HuH-7 (cell line): ENCODE results near the gene HSD11B1.

ENCODE experiments used
- DNase-seq: peaks from one replicate; pipeline ENCODE4 v3.0.0; 2011; ENCODE audit warnings: low spot score

Gene HSD11B1

DNA sequence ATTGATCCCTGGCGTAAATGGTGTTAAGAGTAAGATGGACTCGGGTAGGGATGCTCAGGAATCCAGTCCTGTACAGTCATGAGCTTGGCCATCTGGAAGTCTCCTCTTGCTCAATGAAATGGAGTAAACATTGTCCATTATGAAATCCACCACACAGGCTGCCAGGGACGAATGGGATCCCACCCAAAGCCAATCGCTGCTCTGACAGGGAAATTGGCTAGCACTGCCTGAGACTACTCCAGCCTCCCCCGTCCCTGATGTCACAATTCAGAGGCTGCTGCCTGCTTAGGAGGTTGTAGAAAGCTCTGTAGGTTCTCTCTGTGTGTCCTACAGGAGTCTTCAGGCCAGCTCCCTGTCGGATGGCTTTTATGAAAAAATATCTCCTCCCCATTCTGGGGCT, at the start of gene HSD11B1:
Gene HSD11B1 (plus strand): TSS at position 263 of the 400 bp plus-strand sequence. CDS start 97 bp downstream, at position 360.
- no peak for DNase-seq

DNA sequence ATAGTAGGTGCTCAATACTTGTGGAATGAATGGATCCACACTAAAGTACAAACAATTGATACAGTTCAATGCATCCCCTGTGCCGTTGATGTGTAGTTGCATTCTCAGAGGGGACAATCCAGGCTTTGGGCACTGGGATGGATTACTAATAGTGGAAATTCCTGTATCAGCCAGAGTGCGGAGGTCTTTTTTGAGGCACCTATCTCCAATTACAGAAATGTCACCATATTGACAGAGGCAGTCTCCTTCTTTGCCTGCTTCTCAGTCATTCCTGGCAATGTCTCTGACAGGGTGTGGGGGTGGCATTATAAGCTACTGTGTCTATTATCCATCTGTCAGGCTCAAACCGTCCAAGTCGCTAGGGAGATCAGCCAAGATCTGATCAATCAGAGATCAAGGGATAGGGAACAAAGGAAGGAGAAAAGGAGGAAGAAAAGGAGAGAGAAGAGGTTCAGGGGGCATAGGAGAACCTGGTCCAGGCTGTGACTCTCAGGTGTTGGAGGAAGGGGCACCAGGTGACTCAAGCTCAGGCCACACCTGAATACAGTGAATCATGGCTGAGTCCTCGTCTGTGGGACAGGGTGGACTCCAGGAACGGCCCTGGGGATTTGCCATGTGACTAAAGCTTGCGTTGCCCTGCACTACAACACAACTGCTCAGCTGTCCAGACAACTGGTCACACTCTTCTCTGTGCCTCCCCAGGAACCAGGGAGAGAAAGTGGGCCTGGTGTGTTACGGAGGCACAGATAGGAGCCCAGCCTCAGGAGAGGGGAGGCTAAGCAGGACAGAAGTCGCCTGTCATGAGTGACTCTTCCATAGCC, 49.0 kb upstream of the HSD11B1 start:
- no peak for DNase-seq

DNA sequence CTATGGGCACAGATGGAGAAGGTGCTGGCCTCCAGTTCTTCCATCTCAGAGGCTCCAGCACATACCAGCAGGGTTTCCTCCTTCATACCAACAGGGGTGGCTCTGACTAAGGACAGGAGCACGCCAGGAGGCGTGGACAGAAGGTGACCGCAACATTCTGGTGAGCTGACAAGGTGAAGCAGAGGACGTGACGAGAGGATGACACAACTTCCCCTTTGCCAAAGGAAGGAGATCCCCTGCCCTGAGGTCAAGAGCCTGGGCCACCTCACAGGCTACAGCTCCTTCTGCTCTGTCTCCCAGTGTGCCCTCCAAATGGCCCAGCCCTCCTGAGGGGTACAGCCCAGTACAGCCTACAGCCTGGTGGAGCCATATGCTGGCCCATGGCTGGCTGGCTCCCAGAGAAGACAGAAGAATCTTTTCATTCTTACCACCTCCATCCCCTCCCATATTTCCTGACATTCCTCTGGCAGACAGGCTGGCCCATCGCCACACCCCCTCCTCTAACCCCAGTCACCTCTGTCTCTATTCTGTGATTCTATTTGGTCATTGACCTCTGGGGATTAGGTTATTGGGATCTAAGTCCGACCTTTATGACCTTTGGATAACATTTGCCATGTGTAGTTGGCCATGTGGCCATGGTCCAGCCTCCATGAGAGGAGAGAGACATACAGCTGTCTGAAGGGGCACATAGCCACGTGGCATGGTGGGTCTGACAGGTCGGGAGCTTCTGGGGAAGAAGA, 47.3 kb upstream of the HSD11B1 start:
- DNase-seq: no peak

DNA sequence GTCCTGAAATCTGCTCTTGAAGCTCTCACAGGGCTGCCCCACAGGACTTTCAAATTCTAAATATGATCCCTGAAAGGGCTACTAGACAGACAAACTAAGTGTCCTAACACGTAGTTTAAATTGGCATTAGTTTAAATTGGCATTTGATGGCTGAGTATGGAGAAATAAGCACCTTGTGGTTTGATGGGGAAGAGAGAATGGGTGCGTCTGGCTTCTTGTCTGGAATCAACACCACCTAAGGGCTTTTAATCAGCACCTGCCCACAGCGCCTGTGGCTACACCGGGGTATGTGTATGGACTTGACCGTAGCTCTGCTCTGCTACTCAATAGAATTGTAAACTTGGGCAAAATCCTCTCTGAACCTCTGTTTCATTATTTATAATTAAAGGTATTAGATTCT, 46.7 kb upstream of the HSD11B1 start:
- DNase-seq: no peak

DNA sequence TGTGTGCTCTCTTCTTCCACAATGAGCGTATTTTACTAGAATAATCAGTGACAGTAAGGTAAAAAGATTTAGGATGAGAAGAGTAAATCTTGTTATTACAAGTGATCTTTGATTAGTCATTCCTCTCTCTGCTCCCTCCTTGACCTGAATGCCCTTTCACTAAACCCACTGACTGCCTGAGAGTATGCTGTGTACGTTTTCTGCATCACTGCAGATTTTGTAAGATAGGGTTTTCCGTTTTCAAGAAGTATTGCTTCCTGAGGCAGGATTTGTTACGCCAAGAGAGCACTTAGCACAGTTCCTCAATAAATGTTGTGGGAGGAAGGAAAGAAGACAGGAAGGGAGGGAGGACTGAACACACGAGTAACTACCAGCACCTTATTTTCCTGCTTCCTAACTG, 44.7 kb upstream of the HSD11B1 start:
- DNase-seq: no peak

DNA sequence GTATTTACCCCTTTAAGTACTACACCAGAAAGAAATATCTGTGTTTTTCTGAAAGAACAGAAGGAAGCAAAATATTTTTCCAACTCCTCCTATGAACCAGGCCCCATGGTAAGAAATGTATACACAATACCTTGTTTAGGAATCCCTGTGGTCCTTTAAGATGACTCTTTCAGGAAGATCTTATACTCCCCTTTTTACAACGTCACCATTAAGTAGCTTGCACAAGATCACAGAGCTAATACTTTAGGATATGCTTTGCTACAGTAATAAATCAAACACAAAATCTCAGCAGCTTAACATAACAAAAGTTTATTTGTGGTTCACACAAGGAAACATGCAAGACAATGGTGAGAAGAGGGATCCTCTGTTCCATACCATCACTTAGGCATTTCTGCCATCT, 43.6 kb upstream of the HSD11B1 start:
- DNase-seq: no peak

DNA sequence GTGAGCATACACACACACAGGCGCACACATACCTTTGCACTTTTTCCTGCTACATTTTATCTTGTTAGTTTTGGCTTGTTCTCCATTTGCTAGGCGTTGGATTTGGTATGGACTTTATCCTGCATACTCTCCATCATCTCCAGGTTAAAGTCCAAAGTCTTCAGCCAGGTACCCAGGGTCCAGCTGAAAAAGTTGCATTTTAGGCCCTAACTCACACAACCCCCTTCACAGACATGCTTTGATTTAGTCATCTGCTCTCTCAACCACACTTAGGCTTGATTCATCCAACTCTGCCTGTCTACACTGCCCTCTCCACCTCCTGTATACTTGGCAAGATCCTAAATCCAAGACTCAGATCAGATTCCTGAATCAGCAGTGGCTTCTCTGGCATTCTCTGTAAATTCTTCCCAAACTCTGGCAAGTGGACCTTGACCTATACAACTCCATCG, 41.7 kb upstream of the HSD11B1 start:
- no peak for DNase-seq

DNA sequence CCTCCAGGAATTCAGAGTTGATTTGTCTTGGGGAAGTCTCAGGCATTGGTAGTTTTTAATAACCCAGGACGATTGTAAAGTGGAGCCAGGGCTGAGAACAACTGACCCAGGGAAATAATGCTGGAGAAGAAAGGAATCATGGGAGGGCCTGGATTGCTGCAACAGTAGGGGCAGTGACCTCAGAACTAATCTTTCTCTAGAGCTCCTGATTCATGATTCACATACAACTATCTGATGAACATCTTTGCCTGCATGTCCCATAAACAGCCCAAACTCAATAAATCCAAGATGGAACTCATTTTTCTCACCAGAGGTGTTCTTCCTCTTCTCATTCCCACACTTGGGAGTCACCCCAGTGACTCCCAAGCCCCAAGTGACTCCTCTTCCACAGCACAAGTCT, 37.5 kb upstream of the HSD11B1 start:
- no peak for DNase-seq

DNA sequence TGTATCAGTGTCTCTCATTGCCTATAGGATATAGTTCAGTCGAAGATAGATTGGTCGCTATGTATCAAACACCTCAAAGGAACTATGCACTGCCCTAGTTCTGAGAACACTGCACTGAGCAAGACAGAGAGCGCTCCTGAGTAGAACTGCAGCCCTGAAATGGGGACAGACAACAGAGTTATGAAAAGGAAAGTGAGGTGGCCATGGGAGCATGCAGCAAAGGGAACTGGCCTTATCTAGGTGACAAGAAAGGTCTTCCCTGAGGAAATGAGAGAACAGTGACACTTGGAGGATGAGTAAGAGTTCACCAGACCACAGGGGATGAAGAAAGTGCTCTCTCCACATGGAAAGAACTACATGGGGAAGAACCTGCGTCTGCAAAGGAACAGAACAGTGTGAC, 36.9 kb upstream of the HSD11B1 start:
- DNase-seq: no peak

DNA sequence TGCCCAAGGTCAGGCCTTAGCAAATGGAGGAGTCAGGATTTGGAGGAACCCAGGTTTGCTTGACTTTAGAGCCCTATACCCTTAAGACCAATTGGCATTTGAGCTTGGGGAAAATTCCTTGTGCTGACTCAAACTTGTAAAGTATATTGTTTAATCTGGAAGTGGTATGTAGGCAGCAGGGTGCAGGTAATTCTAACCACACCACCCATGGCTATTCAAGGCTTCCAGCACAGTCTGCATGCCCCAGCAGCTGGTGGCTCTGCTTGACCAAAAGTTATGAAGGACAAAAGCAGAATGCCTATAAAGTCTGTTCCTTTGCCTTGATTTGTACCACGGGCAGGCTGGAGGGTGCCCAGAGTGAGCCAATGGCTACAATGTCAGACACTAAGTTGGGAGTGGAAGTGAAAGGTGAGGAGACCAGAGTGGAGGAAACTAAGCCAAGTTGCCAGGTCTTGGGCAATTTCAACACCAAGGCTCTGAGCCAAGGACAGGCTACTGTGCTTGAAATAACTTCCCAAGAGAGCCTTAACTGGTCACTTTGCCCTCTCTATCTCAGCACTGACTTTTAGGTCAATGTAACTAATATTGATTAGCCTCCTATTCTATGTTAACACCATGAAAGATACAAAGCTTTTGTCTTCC, 34.1 kb upstream of the HSD11B1 start:
- no peak for DNase-seq

DNA sequence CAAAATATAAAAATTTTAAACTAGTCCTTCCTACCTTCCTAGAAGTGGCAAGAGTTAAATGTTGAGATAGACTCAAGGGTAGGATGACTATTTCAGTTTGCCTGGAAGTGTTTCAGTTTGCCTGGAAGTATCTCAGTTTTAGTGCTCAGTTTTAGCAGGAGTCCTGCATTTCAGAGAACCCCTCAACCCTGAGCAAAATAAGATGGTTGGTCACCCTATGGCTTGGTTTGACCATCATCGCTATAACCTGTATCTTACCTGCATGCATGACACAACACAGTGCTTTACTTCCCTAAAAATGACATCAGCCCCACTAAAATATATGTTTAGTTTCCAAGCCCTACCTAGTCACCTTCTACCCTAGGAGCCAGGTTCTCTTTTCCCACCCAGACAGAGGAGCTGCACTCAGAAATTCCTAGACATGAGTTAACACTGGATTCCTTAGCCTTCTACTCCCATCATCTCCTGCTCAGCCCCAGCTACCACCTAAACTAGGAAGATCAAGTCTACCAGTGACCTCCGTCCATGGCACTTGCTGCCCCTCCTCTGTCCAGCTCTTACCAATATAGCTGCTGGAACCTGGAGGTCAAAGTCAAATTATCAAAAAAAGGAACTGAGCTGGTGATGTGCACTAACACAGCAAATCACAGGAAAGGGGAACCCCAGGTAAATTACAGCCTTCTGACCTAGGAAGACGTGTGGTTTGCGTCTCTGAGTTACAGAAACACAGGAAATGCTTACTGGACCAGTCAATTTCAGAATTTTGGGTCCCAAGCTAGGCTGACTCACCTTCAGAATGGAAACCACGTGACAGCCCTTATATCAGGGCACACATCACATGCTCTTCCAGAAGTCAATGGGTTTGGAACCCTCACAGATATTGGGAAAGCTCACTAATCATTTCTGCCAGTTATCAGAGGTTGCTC, 31.7 kb upstream of the HSD11B1 start:
- no peak for DNase-seq

DNA sequence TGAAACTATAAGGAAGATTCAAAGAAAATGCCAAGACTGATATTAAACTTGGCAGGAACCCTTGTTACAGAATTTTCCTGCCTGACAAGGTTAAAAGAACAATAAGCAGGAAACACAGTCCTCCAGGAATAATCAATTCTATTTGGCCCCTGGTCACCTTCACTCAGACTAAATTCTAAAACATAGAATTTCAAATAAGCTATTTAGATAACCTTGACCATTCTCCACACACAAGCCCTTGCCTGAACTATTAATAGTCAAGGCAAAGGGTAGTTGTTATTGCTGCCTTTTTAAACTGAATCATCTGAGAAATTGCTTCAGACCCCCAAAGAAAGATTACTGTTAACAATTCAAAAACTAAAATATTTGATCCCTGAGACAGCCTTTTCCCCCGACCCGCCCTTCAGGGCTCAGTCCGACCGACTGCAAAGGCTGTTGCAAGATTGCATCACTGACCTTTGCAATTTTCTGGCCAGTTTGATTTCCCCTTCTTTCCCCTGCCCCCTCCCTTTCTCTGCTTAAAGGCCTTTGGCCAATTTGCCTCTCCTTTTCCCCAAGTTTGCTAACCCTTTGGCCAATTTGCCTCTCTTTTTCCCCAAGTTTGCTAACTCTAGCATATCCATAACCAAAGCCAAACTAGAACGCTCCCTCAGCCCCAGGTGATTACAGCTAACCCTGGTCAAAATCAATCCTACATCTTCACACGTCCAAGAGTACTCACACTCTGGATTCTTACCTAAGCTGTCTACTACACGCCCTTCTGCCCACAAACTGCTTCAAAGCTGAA, 30.8 kb upstream of the HSD11B1 start:
- no peak for DNase-seq

DNA sequence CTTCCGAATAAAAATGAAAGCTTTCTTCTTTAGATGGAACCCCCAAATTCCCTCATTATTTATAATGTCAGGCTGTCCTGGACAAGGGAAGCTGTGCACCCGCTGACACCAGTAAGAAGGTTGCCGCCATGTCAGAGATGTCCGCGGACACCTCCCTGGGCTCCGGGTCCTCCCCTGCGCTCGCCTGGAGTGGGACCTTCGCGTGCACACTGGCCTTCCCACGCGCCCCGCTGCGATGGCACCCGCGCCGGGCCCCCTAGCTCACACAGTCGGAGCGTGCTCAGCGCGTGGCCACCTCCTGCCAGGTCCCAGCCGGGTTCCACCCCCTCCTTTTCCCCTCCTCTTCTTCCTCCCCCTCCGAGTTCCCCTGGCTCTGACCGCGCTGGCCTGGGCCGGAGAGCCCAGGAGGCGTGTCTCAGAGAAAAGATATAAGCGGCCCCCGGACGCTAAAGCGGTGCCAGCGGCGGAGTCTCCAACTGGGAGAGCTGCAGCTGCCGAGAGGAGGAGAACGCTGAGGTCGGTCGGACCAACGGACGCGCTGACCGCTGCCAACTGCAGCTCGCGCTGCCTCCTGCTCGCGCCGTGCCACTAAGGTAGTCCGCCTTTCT, 29.6 kb upstream of the HSD11B1 start, which contains the start of gene G0S2:
Gene G0S2 (plus strand): TSS at position 456 of the 608 bp plus-strand sequence. CDS start 273 bp downstream, outside the sequence.
- peak; percentile 45 for DNase-seq

DNA sequence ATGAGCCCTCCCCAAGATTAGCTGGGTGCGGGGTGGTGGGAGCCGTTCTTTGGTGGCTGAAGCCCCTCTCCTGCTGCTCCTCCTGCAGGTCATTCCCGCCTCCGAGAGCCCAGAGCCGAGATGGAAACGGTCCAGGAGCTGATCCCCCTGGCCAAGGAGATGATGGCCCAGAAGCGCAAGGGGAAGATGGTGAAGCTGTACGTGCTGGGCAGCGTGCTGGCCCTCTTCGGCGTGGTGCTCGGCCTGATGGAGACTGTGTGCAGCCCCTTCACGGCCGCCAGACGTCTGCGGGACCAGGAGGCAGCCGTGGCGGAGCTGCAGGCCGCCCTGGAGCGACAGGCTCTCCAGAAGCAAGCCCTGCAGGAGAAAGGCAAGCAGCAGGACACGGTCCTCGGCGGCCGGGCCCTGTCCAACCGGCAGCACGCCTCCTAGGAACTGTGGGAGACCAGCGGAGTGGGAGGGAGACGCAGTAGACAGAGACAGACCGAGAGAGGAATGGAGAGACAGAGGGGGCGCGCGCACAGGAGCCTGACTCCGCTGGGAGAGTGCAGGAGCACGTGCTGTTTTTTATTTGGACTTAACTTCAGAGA, 29.0 kb upstream of the HSD11B1 start:
- DNase-seq: no peak

DNA sequence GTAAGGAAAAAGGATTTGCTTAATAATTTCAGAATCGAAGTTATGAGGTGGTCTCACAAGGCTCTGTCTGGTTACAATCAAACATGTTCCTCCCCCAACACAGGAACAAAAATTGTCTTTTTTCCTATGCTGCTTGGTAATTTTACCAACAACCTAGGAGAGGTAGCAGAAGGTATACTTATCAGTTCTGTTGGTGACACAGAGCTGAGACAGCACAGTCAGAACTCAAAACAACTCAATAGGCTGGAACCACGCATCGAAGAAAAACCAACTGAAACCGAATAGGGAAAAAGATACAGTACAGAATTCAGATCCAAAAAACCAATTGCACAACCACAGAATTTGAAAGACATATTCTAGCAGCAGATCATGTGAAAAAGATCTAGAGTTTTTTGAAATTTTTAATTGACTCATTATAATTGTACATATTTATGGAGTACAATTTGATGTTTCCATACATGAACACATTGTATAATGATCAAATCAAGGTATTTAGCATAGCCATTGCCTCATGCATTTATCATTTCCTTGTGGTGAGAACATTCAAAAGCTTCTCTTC, 25.6 kb upstream of the HSD11B1 start:
- DNase-seq: no peak

DNA sequence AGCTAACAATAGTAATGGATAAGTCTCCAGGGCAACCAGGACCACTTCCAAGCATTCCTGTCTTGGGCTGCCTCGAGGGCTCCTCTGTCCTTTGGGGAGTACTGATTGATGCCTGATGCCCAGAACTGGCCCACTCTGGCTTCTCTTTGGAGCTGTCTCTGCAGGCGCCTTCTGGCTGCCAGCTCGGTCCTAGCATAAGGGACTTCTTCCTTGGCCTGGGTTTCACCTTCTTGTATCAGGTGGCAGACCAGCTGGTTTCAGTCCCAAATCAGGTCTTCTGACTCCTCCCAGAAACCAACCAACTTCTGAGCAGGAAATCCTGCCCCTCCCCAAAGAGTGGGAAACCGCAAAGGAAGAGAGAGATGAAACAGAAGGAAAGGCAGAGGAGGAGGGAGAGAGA, 18.8 kb upstream of the HSD11B1 start:
- DNase-seq: no peak

DNA sequence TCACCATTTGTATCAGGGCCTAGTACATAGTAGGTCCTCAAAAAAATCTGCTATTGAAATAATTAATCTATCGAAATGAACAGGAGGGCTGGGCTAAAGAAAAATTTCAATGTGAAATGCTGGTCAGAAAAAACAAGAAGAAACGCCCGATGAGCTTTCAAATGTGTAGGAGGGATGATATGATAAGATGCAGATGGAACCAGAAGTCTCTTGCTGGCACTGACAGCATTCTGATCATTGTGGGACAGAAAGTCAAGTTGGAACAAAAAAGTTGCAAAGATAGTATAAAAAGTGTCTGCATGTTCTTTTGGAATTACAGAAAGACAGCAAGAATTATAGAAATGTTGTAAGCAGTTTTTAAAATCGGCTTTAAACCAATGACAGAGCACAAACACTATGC, 18.3 kb upstream of the HSD11B1 start:
- no peak for DNase-seq

DNA sequence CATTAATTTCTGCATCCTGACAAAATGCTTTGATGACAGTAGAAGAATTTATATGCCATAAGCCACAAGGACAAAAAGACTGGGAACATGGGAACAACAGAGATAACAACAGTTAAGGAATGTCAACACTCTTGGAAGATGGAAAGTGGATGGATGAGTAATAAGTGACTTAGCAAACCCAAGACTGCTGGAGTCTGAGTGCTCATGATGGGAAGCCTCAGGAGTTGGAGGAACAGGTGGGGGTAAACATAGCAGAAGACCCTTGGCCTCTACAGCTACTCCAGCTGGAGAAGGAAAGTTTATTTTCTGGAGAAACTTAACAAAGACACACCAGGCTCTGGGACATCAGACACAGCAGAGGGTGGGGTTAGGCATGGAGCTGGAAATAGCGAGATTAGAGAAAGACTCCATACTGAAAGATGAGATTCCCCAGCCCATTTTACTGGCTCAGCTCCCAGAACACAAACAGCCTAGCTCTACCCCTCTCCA, 15.9 kb upstream of the HSD11B1 start:
- DNase-seq: no peak

DNA sequence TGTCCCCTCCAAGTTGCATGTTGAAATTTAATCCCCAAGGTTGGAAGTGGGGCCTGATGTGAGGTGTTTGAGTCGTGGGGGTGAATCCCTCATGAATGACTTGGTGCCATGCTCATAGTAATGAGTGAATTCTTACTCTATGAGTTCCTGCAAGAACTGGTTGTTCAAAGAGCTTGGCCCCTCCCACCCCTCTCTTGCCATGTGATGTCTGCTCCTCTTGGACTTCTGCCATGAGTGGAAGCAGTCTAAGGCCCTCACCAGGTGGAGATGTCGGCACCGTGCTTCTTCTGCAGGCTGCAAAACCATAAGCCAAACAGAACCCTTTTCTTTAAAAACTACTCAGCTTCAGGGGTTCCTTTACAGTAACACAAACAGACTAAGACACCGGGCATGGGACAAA, 15.2 kb upstream of the HSD11B1 start:
- no peak for DNase-seq

DNA sequence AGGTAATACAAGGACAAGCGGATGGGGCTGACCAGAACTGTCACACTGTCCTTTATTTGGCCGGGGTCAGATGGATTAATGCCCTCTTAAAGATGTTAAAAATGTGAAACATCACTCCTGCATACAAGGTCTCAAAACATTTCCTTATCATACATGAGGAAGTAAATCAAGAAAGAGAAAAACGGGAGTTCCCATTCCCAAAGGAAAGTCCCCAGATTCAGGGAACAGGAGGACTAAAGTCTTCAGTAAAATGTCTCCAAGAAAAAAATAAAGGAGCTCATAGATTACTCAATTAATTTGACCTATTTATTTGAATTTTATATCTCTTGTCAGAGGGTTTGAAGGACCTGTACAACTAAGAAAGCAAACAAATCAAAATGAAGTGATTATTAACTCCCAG, 13.4 kb upstream of the HSD11B1 start:
- no peak for DNase-seq
